HCT116 (cell line): Measurements from ENCODE around the gene KRTAP22-2. TPM values are rescaled to one million over a fixed set of nuclear protein-coding genes. Genes with fewer than 3 reads are reported as not detected.

ENCODE experiments used
- total RNA-seq: library from RNA; stranded (reverse); gene quantifications from one replicate; pipeline ENCODE4 v1.2.1, GENCODE V29; 2021; ENCODE audit not compliant: unreplicated experiment

The KRTAP22-2 gene
- total RNA-seq, 1 experiment from 2014 or later: not detected

Other genes starting within 250 kb of the KRTAP22-2 start
- not detected for gene KRTAP23-1, start 241.8 kb downstream of the KRTAP22-2 start, total RNA-seq
- not detected for gene KRTAP13-2, start 218.1 kb downstream of the KRTAP22-2 start, total RNA-seq
- not detected for gene KRTAP13-1, start 194.4 kb downstream of the KRTAP22-2 start, total RNA-seq
- gene KRTAP13-3, start 164.5 kb downstream of the KRTAP22-2 start, total RNA-seq: not detected
- gene KRTAP13-4, start 160.2 kb downstream of the KRTAP22-2 start, total RNA-seq: not detected
- gene KRTAP15-1, start 150.1 kb downstream of the KRTAP22-2 start, total RNA-seq: not detected
- not detected for gene KRTAP19-1, start 110.0 kb downstream of the KRTAP22-2 start, total RNA-seq
- not detected for gene KRTAP19-2, start 103.0 kb downstream of the KRTAP22-2 start, total RNA-seq
- gene KRTAP19-3, start 98.4 kb downstream of the KRTAP22-2 start, total RNA-seq: not detected
- not detected for gene KRTAP19-4, start 93.2 kb downstream of the KRTAP22-2 start, total RNA-seq
- not detected for gene KRTAP19-5, start 88.3 kb downstream of the KRTAP22-2 start, total RNA-seq
- gene KRTAP19-6, start 48.5 kb downstream of the KRTAP22-2 start, total RNA-seq: not detected
- not detected for gene KRTAP19-7, start 29.1 kb downstream of the KRTAP22-2 start, total RNA-seq
- not detected for gene KRTAP6-3, start 2.0 kb upstream of the KRTAP22-2 start, total RNA-seq
- not detected for gene KRTAP6-2, start 8.5 kb upstream of the KRTAP22-2 start, total RNA-seq
- gene KRTAP22-1, start 10.7 kb upstream of the KRTAP22-2 start, total RNA-seq: not detected
- not detected for gene KRTAP6-1, start 23.5 kb upstream of the KRTAP22-2 start, total RNA-seq
- gene KRTAP20-1, start 26.0 kb upstream of the KRTAP22-2 start, total RNA-seq: not detected
- not detected for gene KRTAP20-4, start 30.2 kb upstream of the KRTAP22-2 start, total RNA-seq
- gene KRTAP20-2, start 44.8 kb upstream of the KRTAP22-2 start, total RNA-seq: not detected
- not detected for gene KRTAP20-3, start 52.5 kb upstream of the KRTAP22-2 start, total RNA-seq
- not detected for gene KRTAP21-3, start 128.4 kb upstream of the KRTAP22-2 start, total RNA-seq
- not detected for gene KRTAP21-2, start 156.9 kb upstream of the KRTAP22-2 start, total RNA-seq
- not detected for gene KRTAP21-1, start 165.0 kb upstream of the KRTAP22-2 start, total RNA-seq
- not detected for gene KRTAP8-1, start 222.9 kb upstream of the KRTAP22-2 start, total RNA-seq
- gene KRTAP7-1, start 239.4 kb upstream of the KRTAP22-2 start, total RNA-seq: not detected